SU-DHL-6 (cell line): ENCODE data around the gene TSPAN31.

Experiments
- EZH2phosphoT487 ChIP-seq: fragments of 200-600 bp; sonication (generic), shearing (Covaris generic); conservative IDR thresholded peaks from 2 replicates; pipeline ENCODE4 v1.6.1; 2018; ENCODE audit warnings: mild to moderate bottlenecking, antibody characterized with exemption, low read length, moderate library complexity, mixed read lengths
- TF ChIP-seq, protein P1 (sequence below): fragments of 200-600 bp; sonication (generic); IDR thresholded peaks from one replicate; pipeline ENCODE4 v1.5.1; 2017; ENCODE audit warnings: antibody characterized with exemption, mild to moderate bottlenecking, low read length, moderate library complexity; ENCODE audit not compliant: insufficient read depth, poor library complexity, severe bottlenecking

DNA sequence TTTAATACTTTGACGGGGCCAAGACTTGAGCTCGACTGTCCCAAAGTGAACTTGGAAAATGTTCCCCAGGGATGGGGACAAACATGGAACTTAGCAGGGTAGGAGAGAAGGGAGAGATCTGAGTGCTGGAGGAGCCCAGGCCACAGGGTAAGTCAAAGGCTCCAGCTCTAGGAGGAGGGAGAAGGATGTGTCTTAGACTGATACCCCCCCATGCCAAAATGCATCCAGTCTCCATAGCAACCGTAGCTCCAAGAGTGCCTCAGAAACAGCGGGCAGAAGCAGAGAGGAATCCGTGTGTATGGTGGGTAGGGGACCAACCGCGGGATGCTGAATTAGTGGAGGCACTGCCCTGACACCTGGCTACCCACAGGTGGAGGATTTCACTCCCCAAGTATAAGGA lies 5.5 kb upstream of the TSPAN31 start:
- TF ChIP-seq, protein P1, sequence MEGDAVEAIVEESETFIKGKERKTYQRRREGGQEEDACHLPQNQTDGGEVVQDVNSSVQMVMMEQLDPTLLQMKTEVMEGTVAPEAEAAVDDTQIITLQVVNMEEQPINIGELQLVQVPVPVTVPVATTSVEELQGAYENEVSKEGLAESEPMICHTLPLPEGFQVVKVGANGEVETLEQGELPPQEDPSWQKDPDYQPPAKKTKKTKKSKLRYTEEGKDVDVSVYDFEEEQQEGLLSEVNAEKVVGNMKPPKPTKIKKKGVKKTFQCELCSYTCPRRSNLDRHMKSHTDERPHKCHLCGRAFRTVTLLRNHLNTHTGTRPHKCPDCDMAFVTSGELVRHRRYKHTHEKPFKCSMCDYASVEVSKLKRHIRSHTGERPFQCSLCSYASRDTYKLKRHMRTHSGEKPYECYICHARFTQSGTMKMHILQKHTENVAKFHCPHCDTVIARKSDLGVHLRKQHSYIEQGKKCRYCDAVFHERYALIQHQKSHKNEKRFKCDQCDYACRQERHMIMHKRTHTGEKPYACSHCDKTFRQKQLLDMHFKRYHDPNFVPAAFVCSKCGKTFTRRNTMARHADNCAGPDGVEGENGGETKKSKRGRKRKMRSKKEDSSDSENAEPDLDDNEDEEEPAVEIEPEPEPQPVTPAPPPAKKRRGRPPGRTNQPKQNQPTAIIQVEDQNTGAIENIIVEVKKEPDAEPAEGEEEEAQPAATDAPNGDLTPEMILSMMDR = no peak
- no peak for TF ChIP-seq EZH2phosphoT487
